ENCODE measurements around the gene SEPTIN12. TPM values are rescaled to one million over a fixed set of nuclear protein-coding genes. Genes with fewer than 3 reads are reported as not detected.
A peak's percentile ranks its signal among the peaks of the same experiment; 100 is the strongest.
"Not testable (repeated sequence)": the region's sequence is repeated elsewhere in the genome, so short reads cannot be mapped to it uniquely, and the experiment has no call there.

The SEPTIN12 gene
- total RNA-seq, 4 donors from 2014 or later = 1.7 TPM; not detected in 3

DNA sequence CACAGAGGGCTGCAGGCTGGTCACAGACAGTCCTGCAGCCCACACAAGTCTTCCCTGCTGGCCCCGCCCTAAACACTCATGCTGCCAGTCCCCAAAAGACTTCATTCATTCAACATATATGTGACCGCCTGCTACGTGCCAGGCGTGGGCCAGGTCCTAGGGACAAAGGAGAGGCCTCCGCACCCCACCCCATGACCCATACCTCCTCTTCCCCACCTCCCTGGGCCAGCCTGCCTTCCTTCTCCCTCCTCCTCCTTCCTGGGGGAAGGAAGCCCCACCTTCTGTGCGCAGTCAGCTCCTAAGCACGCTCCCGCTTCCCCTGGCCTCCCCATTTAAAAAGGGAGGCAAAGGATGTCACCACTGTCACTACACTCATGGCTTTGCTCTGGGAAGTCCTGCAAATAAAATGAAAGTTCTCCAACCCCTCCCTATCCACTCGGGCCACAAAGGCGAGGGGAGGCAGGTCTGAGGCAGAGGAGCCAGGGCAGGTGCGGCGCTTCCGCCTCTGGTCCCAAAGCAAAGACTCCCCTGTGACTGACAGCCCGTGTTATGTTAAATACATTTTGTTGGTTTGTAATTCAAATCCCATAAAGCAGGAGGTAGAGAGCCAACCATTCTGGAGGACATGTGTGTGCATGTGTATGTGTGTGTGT, 44.8 kb downstream of the SEPTIN12 start:
- intact Hi-C loops (cut with DNase I) = no loop called here

DNA sequence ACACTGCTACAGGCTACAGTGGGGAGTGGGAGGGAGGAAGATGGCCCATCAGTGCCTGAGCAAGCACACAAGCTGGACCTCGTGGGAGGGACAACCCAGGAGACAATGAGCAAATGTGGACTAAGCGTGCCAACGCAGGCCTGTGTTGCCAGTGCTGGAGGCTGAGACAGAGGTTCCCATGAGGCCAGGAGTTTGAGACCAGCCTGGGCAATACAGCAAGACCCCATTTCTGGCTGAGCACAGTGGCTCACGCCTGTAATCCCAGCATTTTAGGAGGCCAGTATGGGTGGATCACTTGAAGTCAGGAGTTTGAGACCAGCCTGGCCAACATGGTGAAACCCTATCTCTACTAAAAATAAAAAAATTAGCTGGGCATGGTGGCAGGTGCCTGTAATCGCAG, 49.8 kb downstream of the SEPTIN12 start:
- H3K27ac ChIP-seq (replicated peaks in 1 of 4); H3K4me3 ChIP-seq; H3K27me3 ChIP-seq; H3K36me3 ChIP-seq; H3K9me3 ChIP-seq; DNase-seq (ENCODE audit: extremely low spot score): not testable (repeated sequence)
- peaks cover 12 to 22% (median 17%) of the 10 kb centered on the region in 4 donors for H3K4me1 ChIP-seq
- 81% methylated on average over 5 of the region's 5 CpGs for WGBS
- intact Hi-C loops (cut with DNase I) = loop anchor here (10.0 kb wide), 1 partner anchor 216 kb away; the partner anchor contains the start of gene SEC14L5

More for the DNA sequence above, 44.8 kb downstream of the SEPTIN12 start:
- TF ChIP-seq, protein P1, sequence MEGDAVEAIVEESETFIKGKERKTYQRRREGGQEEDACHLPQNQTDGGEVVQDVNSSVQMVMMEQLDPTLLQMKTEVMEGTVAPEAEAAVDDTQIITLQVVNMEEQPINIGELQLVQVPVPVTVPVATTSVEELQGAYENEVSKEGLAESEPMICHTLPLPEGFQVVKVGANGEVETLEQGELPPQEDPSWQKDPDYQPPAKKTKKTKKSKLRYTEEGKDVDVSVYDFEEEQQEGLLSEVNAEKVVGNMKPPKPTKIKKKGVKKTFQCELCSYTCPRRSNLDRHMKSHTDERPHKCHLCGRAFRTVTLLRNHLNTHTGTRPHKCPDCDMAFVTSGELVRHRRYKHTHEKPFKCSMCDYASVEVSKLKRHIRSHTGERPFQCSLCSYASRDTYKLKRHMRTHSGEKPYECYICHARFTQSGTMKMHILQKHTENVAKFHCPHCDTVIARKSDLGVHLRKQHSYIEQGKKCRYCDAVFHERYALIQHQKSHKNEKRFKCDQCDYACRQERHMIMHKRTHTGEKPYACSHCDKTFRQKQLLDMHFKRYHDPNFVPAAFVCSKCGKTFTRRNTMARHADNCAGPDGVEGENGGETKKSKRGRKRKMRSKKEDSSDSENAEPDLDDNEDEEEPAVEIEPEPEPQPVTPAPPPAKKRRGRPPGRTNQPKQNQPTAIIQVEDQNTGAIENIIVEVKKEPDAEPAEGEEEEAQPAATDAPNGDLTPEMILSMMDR (IDR thresholded peaks at IDR 0.05) = no peak
- TF ChIP-seq POLR2AphosphoS5 (IDR thresholded peaks at IDR 0.05) (no peak), POLR2A (IDR thresholded peaks at IDR 0.05; ENCODE audit: low read depth) (no peak), EP300 (IDR thresholded peaks at IDR 0.05) (no peak)
- Histone ChIP-seq H3K9me3 (no peaks in the 10 kb centered on the region), H3K27me3 (no peaks in the 10 kb centered on the region), H3K4me3 (no peak overlapping the region), H3K36me3 (no peaks in the 10 kb centered on the region), H3K4me1 (peaks cover 7 to 27% (median 19%) of the 10 kb centered on the region in 4 donors), H3K27ac (replicated peaks in 1 of 4) (no peak overlapping the region)
- 58% methylated on average over 14 of the region's 14 CpGs for WGBS
- no peak for DNase-seq (ENCODE audit: extremely low spot score)

GRCh38 chr16:4737545-4737944, 50.6 kb downstream of the SEPTIN12 start:
- TF ChIP-seq POLR2A (IDR thresholded peaks at IDR 0.05; ENCODE audit: low read depth) (no peak), EP300 (IDR thresholded peaks at IDR 0.05) (no peak), POLR2AphosphoS5 (IDR thresholded peaks at IDR 0.05) (no peak)
- TF ChIP-seq, protein P1 (IDR thresholded peaks at IDR 0.05) = no peak
- Histone ChIP-seq H3K36me3 (no peaks in the 10 kb centered on the region), H3K4me3 (no peak overlapping the region), H3K4me1 (peaks cover 12 to 23% (median 19%) of the 10 kb centered on the region in 4 donors), H3K27me3 (peaks cover 0 to 3% (median 0%) of the 10 kb centered on the region in 4 donors), H3K27ac (replicated peaks in 1 of 4) (no peak overlapping the region), H3K9me3 (no peaks in the 10 kb centered on the region)
- DNase-seq (ENCODE audit: extremely low spot score) = no peak
- 74% methylated on average over 4 of the region's 15 CpGs for WGBS
- intact Hi-C loops (cut with DNase I) = loop anchor here (10.0 kb wide), 1 partner anchor 217 kb away; the partner anchor contains the start of gene SEC14L5

GRCh38 chr16:4736546-4736945, 51.6 kb downstream of the SEPTIN12 start:
- intact Hi-C loops (cut with DNase I) = loop anchor here (10.0 kb wide), 1 partner anchor 218 kb away; the partner anchor contains the start of gene SEC14L5
- Histone ChIP-seq H3K9me3 (no peaks in the 10 kb centered on the region), H3K36me3 (no peaks in the 10 kb centered on the region), H3K4me1 (peaks cover 12 to 27% (median 19%) of the 10 kb centered on the region in 4 donors), H3K27me3 (peaks cover 0 to 3% (median 0%) of the 10 kb centered on the region in 4 donors), H3K27ac (replicated peaks in 1 of 4) (no peak overlapping the region), H3K4me3 (no peak overlapping the region)
- no peak for DNase-seq (ENCODE audit: extremely low spot score)
- TF ChIP-seq, protein P1 (IDR thresholded peaks at IDR 0.05) = no peak
- no peak for TF ChIP-seq EP300 (IDR thresholded peaks at IDR 0.05)
- TF ChIP-seq POLR2A (IDR thresholded peaks at IDR 0.05; ENCODE audit: low read depth) = no peak
- no peak for TF ChIP-seq POLR2AphosphoS5 (IDR thresholded peaks at IDR 0.05)
- WGBS = 100% methylated on average over 2 of the region's 4 CpGs

DNA sequence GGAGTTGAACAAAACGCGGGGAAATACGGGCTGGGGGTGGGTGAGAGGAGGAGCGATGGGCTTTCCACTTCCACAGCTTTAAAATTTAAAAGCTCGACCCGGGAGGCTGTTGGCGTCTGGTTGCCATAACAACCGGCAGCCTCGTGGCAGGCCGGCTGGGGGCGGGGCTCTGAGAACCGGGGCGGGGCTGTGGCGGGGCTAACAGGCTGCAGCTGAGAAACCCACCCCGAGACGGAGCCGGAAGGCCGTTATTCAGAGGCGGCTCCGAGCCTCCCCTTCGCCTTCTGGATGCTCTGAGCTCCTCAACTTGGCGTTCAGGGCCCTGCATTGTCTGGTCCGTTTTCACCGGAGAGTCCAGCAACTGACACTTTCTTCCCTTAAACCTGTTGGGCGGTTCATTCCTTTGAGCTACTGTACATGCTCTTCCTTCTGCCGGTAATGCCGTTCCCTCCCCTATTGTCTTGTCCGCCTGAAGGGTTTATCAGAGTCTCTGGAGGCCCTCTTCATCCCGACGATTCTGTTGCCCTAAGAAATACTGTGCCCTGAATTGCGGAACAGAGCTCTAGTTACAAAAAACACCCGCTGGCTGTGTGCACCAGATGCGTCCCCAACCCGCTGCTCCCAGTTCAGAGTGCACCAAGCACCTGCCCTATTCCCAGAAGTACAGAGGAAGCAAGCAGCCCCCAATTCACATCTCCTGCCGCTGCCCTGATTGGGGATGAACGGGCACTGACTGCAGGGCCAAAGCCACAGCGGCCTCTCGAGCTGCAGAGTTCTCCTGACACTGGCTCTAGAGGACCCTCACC, 53.2 kb downstream of the SEPTIN12 start:
- Histone ChIP-seq H3K27me3 (peaks cover 0 to 3% (median 0%) of the 10 kb centered on the region in 4 donors), H3K36me3 (peaks cover 0 to 12% (median 9%) of the 10 kb centered on the region in 4 donors), H3K9me3 (no peaks in the 10 kb centered on the region), H3K27ac (replicated peaks in 1 of 4) (peak overlapping the region; percentile 79 to 97 (median 88)), H3K4me1 (peaks cover 12 to 27% (median 19%) of the 10 kb centered on the region in 4 donors), H3K4me3 (peak overlapping the region; percentile 82 to 99 (median 90))
- TF ChIP-seq POLR2AphosphoS5 (IDR thresholded peaks at IDR 0.05) = no peak
- TF ChIP-seq EP300 (IDR thresholded peaks at IDR 0.05) = no peak
- TF ChIP-seq, protein P1 (IDR thresholded peaks at IDR 0.05) = no peak
- no peak for TF ChIP-seq POLR2A (IDR thresholded peaks at IDR 0.05; ENCODE audit: low read depth)
- WGBS = 7% methylated on average over 26 of the region's 38 CpGs
- intact Hi-C loops (cut with DNase I) = loop anchor here (5.0 to 10.0 kb wide), 2 partner anchors 67 to 220 kb away; partner anchors contain the start of genes ROGDI and SEC14L5
- peak; percentile 96 for DNase-seq (ENCODE audit: extremely low spot score)

Data from esophagus muscularis mucosa (tissue), 4 donors.